ENCODE results near the gene KLC4. TPM values are rescaled to one million over a fixed set of nuclear protein-coding genes. Genes with fewer than 3 reads are reported as not detected.
"Not testable (repeated sequence)": the region's sequence is repeated elsewhere in the genome, so short reads cannot be mapped to it uniquely, and the experiment has no call there.

KLC4 gene
- polyA plus RNA-seq, 2 of the 4 experiments (the other 2 are of a cell fraction) = 8.4 to 9.9 TPM

GRCh38 chr6:43037706-43038105 is 21.7 kb upstream of the KLC4 start:
- no peak; a peak in 1 of 6 replicates for ATAC-seq
- DNase-seq (ENCODE audit: low read depth in 1 of 2, low spot score in 1 of 2) = no peak
- Histone ChIP-seq H3K4me1 (no peaks in the 10 kb centered on the region), H3K27ac (no peak overlapping the region), H3K4me3 (no peak overlapping the region), H3K9me3 (no peaks in the 10 kb centered on the region), H3K4me2 (no peak overlapping the region)
- WGBS (ENCODE audit: missing lambda C conversion rate) = 83% methylated on average over 8 of the region's 9 CpGs
- no peak for TF ChIP-seq ELK1 (IDR thresholded peaks at IDR 0.05; ENCODE audit: low read depth, low read length)
- no peak for FAIRE-seq
- CTCF ChIA-PET = interaction anchor here (1.5 kb wide), 1 partner anchor 105 kb away, joined by 3 read pairs; no protein-coding TSS in a partner anchor
- POLR2A ChIA-PET = no interaction called here

GRCh38 chr6:43038727-43039126 is 20.7 kb upstream of the KLC4 start:
- Histone ChIP-seq H3K4me2 (no peak overlapping the region), H3K9me3 (no peaks in the 10 kb centered on the region), H3K27ac (no peak overlapping the region), H3K4me1 (no peaks in the 10 kb centered on the region), H3K4me3 (no peak overlapping the region)
- ChIA-PET CTCF (interaction anchor here (1.5 kb wide), 1 partner anchor 104 kb away, joined by 3 read pairs; no protein-coding TSS in a partner anchor), POLR2A (no interaction called here)
- no peak for TF ChIP-seq HEYL (CRISPR knock-in tag; IDR thresholded peaks at IDR 0.05)
- TF ChIP-seq ZFP36 (IDR thresholded peaks at IDR 0.05; ENCODE audit: borderline replicate concordance, partially characterized antibody) = no peak
- no peak for DNase-seq (ENCODE audit: low read depth in 1 of 2, low spot score in 1 of 2)
- 88% methylated on average over 9 of the region's 9 CpGs for WGBS (ENCODE audit: missing lambda C conversion rate)
- ATAC-seq = peak in 1 of 2 experiments; percentile 15; a peak in 1 of 6 replicates
- FAIRE-seq = no peak

- Histone ChIP-seq H3K4me3 (no peak overlapping the region), H3K9me3 (no peaks in the 10 kb centered on the region), H3K4me1 (no peaks in the 10 kb centered on the region), H3K27ac (no peak overlapping the region), H3K4me2 (no peak overlapping the region)
- ChIA-PET CTCF (interaction anchor here (0.6 kb wide), 1 partner anchor 10 kb away, joined by 3 read pairs; no protein-coding TSS in a partner anchor), POLR2A (interaction anchor here (0.8 kb wide), 2 partner anchors 11 to 46 kb away, joined by 3 to 5 read pairs; no protein-coding TSS in a partner anchor)
- DNase-seq (ENCODE audit: low read depth in 1 of 2, low spot score in 1 of 2) = no peak
- 98% methylated on average over 9 of the region's 18 CpGs for WGBS (ENCODE audit: missing lambda C conversion rate)
- TF ChIP-seq MAZ (IDR thresholded peaks at IDR 0.05; ENCODE audit: borderline replicate concordance, low read depth, low read length) (no peak), HMGXB4 (CRISPR knock-in tag; IDR thresholded peaks at IDR 0.05; ENCODE audit: borderline replicate concordance) (no peak), E2F6 (IDR thresholded peaks at IDR 0.05; ENCODE audit: borderline replicate concordance, low read depth) (no peak), TFCP2L1 (CRISPR knock-in tag; IDR thresholded peaks at IDR 0.05) (no peak), REST (IDR thresholded peaks at IDR 0.05) (no peak), HDAC2 (IDR thresholded peaks at IDR 0.05) (no peak), JUN (IDR thresholded peaks at IDR 0.05) (no peak), SREBF2 (IDR thresholded peaks at IDR 0.05) (no peak), POLR2A (IDR thresholded peaks at IDR 0.05; ENCODE audit: low read length) (no peak), ZSCAN20 (CRISPR knock-in tag; IDR thresholded peaks at IDR 0.05) (no peak)
- no peak for FAIRE-seq
- no peak for ATAC-seq
Observed at GRCh38 chr6:43040542-43041257, 18.7 kb upstream of the KLC4 start.

GRCh38 chr6:43041475-43041874 is 18.0 kb upstream of the KLC4 start:
- POLR2A ChIA-PET = interaction anchor here (0.8 kb wide), 1 partner anchor 46 kb away, joined by 5 read pairs; no protein-coding TSS in a partner anchor
- WGBS (ENCODE audit: missing lambda C conversion rate) = 96% methylated on average over 8 of the region's 8 CpGs
- FAIRE-seq; H3K4me3 ChIP-seq; H3K9me3 ChIP-seq; DNase-seq (ENCODE audit: low read depth in 1 of 2, low spot score in 1 of 2); H3K4me2 ChIP-seq; ATAC-seq; H3K4me1 ChIP-seq; H3K27ac ChIP-seq: not testable (repeated sequence)
- CTCF ChIA-PET = interaction anchor here (0.6 to 1.5 kb wide), 3 partner anchors 9 to 102 kb away, joined by 3 to 4 read pairs (median 3); no protein-coding TSS in a partner anchor

Measured in A549 (cell line).